ENCODE results near the gene LTA4H.

LTA4H gene

DNA sequence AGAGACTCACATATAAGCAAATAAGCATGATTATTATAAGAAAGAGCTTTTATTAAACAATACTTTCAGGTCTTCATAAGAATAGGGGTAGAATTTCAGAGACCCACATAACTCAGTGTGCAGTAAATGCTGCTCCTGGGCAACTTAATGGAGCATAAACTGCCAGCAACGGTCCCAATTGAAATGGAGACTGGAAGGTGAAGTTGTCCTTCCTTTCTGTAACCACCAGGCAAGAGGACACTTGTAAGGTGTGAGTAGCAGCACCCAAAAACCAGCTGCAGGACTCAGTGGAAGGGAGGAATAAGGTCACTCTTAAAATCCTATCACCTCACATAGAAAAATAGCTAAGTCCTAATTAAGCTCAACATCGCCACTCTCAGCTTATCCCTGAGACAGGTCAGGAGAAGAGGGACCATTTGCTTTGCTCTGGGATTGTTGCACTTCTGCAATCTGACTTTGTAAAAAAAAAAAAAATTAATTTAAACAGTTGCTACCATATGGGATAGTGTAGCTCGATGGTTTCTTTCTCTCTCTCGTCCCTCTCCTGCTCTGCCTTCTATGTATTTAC lies 22.7 kb upstream of the LTA4H start:
- no peak for DNase-seq

DNA sequence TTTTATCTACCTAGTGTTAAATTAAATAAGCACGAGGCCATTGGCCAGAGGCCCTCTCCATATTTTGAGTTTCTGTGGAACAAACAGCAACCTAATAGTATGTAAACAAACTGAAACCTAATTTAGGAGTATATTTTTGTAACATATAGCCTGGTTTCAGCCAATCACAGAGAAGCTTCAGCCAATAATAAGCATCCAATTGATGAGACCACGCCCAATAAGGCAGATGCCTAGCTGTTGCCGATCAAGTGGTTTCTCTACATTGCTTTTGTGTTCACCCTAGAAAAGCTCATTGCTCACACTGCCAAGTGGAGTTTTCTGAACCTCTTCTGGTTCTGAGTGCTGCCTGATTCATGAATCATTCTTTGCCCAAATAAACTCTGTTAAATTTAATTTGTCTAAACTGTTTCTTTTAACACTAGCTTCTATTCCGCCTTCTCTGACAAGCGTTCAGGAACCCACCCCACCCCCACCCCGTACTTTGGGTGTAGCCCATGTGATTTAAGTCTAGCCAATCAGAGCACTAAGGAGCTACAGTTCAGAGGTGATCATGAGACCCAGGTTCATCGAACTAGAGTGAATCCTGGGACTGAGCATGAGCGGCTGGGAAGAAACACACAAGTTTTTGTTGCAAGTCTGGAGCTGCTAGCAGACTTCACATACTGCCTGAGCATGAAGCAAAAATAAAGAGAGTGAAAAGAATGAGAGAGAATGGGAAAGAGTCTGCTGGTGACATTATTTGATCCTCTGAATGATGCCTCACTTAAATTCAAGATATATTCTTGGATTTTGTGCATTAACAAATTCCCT lies 21.5 kb upstream of the LTA4H start:
- no peak for DNase-seq

DNA sequence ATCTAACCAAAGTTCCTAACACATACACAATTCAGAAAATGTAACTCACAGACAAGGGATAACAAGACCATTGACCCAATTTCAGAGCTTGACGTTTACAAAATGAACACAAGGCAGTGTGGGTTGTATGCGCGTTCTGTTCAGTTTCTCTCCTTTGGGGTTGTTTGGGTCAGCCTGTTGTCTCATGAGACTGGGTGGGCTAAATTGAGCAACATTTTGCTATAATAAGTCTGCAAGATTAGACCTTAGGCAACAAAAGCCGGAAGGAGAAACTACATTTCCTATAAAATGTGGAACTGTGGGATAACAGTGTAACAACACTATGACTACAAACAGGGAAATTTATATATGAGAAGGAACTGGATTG lies 18.8 kb upstream of the LTA4H start:
- DNase-seq, result no peak

DNA sequence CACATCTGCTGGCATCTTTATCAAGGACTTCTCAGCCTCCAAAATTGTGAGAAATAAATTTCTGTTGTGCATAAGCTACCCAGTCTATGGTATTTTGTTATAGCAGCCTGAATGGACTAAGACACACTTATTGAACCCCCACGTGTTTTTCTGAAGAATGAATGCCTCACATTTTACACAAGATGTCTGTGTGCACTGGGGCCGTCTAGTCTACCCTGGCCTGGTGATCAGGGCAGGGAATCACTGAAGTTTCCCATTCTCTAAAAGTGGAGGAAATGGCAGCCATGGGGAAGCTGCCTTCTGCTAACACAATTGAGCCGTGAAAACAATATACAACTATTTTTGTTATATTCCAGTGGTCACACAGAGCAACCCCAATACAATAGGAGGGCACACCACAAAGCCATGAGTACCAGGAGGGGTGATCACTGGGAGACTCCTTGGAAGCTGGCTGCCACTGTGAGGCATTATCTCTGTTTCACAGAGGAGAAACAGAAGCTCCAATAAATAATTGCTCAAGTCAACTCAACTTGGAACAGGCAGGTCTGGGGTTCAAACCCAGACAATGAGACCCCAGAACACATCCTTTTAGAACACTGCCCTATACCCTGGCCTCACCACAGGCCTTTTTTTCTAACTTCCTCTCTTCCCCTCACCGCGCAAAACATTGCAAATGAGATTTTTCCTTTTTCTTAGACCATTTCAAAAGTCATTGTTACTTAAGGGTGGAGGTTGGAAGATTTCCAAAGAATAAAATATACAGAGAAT lies 18.3 kb upstream of the LTA4H start:
- no peak for DNase-seq

DNA sequence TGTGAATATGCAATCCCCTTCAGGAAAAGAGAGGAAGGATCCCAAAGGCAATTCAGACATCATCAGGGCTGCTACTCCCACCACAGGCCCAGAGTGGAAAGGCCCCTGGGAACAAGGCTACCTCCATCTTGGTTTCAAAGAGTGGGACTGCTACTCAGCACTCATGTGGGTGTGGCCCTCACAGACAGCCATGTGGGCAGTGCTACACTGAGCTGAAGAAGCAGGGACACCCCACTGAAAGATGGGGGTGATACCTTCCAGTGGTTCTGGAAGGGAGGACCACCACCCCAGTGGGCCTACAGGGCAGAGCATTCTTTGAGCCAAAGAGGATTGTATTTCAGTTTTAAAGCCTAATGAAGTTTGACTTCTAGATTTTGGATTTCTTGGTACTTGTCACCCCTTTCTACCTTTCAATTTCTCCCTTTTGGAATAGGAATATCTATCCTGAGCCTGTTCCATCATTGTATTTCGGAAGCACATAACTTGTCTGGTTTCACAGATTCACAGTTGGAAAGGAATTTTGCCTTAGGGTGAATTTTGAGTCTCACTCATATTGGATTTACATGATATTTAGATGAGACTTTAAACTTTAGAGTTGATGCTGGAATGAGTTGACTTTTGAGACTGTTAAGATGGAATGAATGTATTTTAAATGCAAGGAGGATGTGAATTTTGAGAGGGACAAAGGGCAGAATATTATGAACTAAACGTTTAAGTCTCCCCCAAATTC lies 16.5 kb upstream of the LTA4H start:
- no peak for DNase-seq

DNA sequence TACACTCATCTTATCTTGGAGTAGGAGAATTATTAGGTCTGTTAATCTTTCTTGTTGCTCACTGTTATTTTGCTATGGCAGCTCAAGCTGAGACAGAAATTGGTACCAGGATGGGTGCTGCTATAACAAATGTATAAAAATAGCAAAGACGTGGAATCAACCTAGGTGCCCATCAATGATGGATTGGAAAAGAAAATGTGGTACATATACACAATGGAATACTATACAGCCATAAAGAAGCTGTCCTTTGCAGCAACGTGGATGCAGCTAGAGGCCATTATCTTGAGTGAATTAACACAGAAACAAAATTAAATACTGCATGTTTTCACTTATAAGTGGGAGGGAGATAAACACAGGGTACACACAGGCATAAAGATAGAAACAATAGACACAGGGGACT lies 14.8 kb upstream of the LTA4H start:
- no peak for DNase-seq

DNA sequence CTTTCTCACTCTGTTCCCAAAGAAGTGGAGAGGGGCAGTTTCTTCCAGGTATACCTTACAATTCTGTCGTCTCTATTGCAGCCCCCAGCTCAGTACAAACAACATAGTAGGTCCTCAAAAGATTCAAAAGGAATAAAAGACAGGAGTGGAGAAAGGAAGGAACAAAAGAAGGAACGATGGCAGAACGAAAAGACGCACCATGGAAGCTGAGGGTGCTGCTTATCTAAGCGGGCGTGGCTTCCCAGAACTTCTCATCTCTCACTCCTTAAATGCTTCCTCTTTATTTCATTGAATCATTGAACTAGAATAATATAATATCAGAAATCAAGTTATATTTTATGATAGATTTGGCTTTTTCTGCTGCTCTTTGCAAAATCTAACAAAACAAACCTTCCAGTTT lies 13.7 kb upstream of the LTA4H start:
- no peak for DNase-seq

DNA sequence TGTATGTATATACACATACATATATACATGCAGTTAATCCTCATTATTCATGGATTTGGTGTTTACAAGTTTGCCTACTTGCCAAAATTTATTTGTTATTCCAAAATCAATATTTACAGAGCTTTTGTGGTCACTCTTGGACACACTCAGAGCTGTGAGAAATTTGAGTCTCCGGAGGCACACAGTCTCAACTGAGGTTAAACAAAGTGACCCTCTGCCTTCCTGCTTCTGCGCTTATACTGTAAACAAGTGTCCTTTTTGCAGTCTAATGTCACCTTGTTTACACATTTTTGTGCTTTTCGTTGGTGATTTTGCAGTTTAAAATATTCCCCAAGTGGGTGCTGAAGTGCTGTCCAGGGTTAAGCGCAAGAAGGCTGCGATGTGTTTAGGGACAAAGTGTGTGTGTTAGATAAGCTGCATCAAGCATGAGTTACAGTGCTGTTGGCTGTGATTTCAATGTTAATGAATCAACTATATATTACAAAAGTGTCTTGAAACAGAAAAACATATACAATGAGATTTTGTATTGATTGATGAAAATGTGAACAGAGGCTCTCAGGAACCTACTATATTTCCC lies 13.1 kb upstream of the LTA4H start:
- no peak for DNase-seq

DNA sequence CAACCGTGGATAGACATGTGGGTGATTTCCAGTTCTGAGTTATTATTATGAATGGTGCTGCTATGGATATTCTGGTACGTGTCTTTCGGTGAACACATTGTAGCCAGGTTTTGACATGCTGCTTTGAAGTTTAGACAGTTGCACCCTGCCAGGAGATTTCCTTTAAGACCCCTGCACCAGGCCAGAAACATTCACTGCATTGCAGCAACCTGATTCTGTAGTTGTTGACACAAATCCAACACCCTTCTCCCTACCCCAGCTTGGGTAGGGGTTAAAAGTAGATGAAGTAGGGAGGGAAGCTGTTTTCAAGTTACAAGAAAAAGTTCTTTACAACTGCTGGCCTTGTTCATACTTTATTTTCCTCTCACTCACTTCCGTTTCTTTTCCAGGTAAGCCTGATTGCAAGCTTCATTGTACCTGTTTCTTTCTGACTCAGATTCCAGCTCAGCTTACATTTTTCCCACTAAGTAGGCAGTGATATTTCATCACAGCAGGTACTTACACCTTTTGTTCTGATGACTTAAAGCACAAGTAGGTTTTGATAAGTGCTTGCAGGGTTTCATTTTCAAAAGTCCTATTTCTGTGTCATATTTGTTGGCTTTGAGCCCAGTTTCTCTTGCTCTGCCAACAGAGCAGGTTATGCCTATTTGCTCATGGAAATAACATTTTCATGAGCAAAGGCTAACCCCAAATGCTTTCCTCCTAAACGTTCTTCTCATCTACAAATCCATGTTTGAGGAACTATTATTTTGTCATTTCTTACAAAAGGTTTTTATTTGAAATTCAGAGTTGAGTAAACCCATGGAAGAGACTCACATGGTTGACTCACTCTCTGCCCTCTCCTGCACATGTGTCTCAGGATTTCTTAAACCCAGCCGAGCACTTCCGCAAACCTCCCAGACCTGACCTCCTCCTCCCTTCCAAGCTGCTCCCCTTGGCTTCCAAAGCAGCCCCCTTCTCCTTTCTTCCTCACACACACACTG lies 12.1 kb upstream of the LTA4H start:
- DNase-seq, result peak; percentile 45

DNA sequence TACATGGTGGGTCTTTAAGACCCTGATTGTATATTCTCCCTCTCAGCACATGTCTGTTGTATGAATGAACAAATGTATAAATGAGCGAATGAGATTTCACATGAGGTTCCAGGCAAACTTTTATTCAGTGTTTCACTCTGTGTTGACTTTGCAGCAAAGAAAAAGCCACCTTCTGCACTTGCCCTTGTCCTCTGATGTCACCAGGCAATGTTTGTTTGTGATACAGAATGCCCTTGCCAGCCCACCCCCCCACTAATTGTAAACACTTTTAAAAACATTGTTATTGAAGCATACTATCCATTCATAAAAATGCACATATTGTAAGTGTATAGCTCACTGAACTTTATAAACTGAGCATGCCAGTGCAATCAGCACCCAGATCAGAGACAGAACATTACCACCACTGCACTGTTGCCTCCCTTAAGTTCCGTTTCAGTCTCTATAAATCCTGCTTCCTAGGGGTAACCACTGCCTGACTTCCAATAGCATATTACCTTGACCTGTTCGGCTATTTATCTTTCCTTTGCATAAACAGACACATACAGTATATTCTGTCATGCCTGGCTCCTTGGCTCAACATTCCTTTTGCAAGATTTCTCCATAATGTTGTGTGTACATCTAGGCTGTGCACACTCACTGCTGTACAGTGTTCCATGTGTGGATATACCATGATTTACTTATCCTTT lies 11.3 kb upstream of the LTA4H start:
- DNase-seq, result no peak

DNA sequence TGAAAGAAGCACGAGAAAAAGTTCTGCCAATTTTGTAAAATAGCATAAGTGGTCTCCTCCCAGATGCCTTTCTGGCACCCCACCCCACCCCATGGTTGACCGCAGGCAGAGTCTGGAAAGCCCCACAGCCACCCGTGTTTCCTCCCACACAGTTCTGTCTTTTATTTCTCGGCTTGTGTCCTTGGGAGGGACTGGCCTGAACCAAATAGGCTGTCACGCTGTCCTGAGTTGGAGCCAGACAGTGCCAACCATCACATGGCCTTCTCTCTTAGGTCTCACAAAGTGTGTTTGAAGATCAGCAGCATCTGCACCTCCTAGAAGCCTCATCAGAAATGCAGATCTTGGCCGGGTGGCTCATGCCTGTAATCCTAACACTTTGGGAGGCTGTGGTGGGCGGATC lies 10.2 kb upstream of the LTA4H start:
- DNase-seq, result no peak

DNA sequence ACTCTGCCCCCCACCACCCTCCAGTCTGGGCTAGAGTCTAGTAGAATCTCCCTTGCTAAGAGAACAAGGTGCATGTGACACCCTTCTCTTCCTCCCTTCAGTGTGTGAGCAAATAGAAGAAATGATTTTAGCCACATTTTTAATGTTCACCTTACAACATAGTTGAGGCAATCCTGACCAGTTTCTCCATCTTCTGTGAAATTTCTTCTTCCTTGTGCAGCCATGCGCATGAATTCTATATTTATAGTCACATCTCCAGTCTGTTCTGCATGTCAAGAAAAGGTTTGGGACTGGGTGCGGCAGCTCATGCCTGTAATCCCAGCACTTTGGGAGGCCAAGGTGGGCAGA lies 9.5 kb upstream of the LTA4H start:
- DNase-seq, result no peak

DNA sequence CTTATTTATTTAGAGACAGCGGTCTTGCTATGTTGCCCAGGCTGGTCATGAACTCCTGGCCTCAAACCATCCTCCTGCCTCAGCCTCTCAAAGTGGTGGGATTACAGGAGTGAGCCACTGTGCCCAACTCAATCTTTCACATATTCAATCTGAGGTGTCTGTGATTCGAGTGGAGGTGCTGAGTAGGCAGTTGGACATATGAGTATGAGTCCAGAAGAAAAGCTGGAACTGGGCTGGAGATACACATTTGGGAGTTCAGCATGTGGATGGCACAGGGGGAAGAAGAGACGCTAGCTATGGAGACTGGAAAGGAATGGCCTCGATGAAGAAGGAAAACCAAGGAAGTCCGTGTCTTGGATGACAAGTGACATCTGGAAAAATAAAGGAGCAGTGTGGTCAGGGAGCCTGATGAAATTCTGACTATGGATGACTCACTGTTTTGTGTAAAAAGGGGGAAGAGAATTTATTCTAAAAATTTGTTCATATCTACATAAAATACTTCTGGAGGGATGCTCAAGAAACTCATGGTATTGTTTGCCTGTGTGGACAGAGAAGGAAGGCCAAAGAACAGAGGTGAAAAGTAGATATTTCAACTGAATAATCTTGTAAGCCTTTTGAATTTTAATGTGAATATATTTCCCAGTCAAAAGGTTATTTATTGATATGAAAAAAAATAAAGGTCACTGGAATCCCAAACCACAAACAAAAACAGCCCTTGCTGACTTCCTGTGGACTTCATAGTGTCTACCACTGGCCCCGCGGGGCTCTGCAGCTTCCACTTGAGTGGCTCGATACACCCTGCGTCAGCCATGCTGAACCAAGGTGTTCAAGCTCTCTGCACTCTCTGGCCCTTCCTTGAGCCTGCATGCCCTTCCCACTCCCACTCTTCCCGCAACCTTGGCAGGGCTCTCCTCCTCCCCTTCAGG lies 8.9 kb upstream of the LTA4H start:
- DNase-seq, result peak; percentile 71

DNA sequence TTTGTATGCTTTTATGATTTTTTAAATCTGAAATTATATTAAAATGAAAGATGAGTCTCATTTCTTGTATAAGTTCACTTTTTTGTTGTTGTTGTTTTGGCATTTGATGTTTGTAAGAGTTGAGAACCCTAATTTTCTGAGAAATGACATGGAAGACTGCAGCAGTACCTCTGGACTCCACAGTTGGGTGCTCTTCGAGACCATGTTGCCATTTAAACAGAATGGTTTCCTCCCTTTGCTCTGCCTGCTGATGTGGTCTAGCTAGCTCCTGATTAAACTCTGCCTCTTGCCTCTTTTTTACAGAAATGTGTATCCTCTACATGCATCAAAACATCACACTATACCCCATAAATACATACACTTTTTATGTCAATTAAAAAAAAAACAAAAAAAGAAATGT lies 5.8 kb upstream of the LTA4H start:
- no peak for DNase-seq

DNA sequence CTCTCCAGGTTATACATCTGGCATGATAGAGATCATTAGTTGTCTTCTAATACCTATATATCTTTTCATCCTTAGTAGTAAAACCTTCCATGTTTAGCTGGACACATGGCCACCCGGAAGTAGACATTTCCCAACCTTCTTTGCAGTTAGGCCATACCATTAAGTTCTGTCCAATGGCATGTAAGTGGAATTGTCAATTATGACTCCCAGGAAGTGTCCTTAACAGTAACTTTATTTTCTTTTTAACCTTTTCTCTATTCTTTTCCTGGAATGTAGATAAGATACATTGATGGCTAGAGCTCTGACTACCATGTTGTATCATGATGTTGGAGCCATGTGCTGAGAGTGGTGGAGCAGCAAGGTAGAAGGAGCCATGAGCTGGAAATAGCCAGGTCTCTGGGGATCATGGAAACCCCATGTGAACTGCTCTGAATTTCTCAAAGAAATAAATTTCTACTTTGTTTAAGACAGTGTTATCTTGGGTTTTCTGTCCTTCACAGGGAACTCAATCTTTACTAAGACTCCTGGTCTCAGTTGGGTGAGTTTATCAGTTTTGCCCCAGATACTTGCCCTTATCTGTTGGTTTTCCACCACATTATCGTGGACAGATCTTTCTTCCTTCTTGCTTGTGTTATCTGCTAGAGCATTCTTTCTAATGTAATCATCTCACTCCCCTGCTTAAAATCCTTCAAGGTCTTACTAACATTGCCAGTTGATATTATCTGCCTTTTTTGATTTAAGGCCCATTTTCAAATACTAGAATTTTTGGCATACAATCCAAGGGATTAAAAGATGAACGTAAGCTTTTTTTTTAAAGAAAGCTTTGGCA lies 5.1 kb upstream of the LTA4H start:
- DNase-seq, result no peak

DNA sequence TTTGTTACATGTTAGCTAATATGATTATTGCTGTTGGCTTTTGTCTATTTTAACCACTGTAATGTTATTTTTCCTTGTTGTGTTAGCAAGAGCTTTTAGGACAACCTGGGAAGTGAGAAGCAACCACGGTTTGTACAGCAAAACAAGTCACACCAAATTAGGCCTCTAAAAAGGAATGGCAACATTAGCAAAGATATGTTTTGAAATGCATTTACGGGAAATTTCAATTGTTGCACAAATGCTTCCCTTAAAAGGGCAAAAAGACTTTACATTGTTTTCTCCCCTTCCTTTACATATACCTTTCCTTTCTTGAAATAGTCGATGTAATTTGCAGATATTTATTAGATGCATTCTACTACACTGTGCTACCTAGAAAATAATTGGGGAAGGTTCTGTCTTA lies 4.1 kb upstream of the LTA4H start:
- DNase-seq, result no peak

DNA sequence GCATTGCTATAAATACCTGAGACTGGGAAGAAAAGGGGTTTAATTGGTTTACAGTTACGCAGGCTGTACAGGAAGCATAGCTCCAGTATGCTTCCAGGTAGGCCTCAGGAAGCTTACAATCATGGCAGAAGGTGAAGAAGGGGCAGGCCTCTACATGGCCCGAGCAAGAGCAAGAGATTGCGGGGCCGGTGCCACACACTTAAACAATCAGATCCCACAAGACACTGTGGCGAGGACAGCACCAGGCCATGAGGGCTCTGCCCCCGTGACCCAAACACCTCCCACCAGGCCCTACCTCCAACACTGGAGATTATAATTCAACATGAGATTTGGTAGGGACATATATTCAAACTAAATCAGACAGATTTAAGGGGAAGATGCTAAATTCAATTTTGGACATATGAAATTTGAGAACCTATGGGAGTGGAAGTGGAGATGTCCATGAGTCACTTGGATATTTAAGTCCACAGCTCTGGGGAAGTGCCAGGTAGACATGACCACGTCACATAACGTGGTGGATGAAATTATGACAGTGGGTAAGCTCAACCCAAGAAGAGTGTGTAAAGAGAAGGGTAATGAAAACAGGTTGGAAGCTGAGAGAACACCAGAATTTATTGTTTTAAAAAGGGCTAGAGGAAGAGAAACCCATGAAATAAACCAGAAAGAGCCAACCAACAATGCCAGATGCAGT lies 1.5 kb upstream of the LTA4H start:
- peak; percentile 46 for DNase-seq

DNA sequence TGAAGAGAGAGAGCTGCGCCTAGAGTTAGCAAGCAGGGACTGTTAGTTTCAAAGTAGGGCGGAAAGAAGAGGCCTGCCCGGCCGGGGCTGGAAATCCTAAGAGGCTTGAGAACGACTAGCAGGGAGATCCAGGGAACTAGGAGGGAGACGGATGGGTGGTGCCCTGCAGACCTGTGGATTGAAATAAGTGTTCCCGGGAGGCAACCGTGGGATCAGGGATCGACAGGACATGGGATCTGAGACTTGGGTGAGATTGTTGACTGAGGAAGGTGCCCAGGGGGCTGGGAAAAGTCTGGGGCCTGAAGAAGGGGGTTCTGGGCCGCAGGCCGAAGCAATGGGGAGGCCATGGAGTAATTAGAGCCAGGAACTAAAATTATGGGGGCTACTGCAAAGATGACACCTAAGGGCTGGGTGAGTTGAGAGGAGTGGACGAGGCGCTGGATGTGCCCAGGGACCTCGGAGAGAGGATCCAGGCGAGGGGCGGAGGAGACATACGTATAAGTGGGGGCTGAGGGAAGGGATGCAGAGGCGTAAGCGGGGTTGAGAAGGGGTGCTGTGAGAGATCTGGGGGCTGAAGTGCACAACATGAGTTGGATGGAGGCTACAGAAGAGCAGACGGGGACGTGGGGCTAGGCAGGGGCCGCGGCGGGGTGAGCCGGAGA lies 635 bp downstream of the LTA4H start:
- peak; percentile 20 for DNase-seq
